ENCODE data around the gene D2HGDH. TPM values are rescaled to one million over a fixed set of nuclear protein-coding genes. Genes with fewer than 3 reads are reported as not detected.

Gene D2HGDH
- total RNA-seq, 1 donor, result 13.4 TPM

- peak; percentile 26 for TF ChIP-seq CTCF (IDR thresholded peaks at IDR 0.05; ENCODE audit: insufficient read depth, low read depth, low read length)
- H3K4me3 ChIP-seq (ENCODE audit: low read depth, low read length), result no peak overlapping the region
- no peak for DNase-seq (ENCODE audit: low read depth)
Observed at GRCh38 chr2:241724259-241724974, 10.0 kb upstream of the D2HGDH start.

- TF ChIP-seq CTCF (IDR thresholded peaks at IDR 0.05; ENCODE audit: insufficient read depth, low read depth, low read length), result no peak
- DNase-seq (ENCODE audit: low read depth), result no peak
- H3K4me3 ChIP-seq (ENCODE audit: low read depth, low read length), result no peak overlapping the region
Observed at GRCh38 chr2:241724975-241725870, 9.2 kb upstream of the D2HGDH start.

GRCh38 chr2:241726459-241726858 lies 8.0 kb upstream of the D2HGDH start:
- no peak for TF ChIP-seq CTCF (IDR thresholded peaks at IDR 0.05; ENCODE audit: insufficient read depth, low read depth, low read length)
- H3K4me3 ChIP-seq (ENCODE audit: low read depth, low read length), result no peak overlapping the region
- DNase-seq (ENCODE audit: low read depth), result no peak

GRCh38 chr2:241728000-241728399 lies 6.4 kb upstream of the D2HGDH start:
- DNase-seq (ENCODE audit: low read depth), result no peak
- no peak for TF ChIP-seq CTCF (IDR thresholded peaks at IDR 0.05; ENCODE audit: insufficient read depth, low read depth, low read length)
- H3K4me3 ChIP-seq (ENCODE audit: low read depth, low read length), result no peak overlapping the region

GRCh38 chr2:241728627-241729026 lies 5.8 kb upstream of the D2HGDH start:
- no peak for DNase-seq (ENCODE audit: low read depth)
- no peak for TF ChIP-seq CTCF (IDR thresholded peaks at IDR 0.05; ENCODE audit: insufficient read depth, low read depth, low read length)
- no peak overlapping the region for H3K4me3 ChIP-seq (ENCODE audit: low read depth, low read length)

GRCh38 chr2:241729868-241730267 lies 4.6 kb upstream of the D2HGDH start:
- H3K4me3 ChIP-seq (ENCODE audit: low read depth, low read length), result no peak overlapping the region
- DNase-seq (ENCODE audit: low read depth), result no peak
- no peak for TF ChIP-seq CTCF (IDR thresholded peaks at IDR 0.05; ENCODE audit: insufficient read depth, low read depth, low read length)
